Neural progenitor cell (in vitro differentiated cells): Measurements from ENCODE around the gene FBXL19. TPM values are rescaled to one million over a fixed set of nuclear protein-coding genes. Genes with fewer than 3 reads are reported as not detected.

Experiments
- DNase-seq: peaks from one replicate; pipeline ENCODE4 v3.0.0-alpha.2; 2016; ENCODE audit warnings: low spot score
- H2AFZ ChIP-seq: fragments of 200-600 bp; sonication (generic); replicated peaks from 2 replicates; pipeline ENCODE4 v1.6.1; 2016; ENCODE audit warnings: antibody characterized with exemption
- H3F3A ChIP-seq: fragments of 200-600 bp; sonication (generic); 2 replicates; pipeline ENCODE4 v1.6.1; 2016; ENCODE audit warnings: antibody characterized with exemption, low read depth
- H3K27ac ChIP-seq: fragments of 200-600 bp; sonication (generic); 2 replicates; pipeline ENCODE4 v1.5.1; 2016; ENCODE audit warnings: mild to moderate bottlenecking
- H3K27me3 ChIP-seq: fragments of 200-600 bp; sonication (generic); 2 replicates; pipeline ENCODE4 v1.6.1; 2016; ENCODE audit warnings: mild to moderate bottlenecking, moderate library complexity
- H3K36me3 ChIP-seq: fragments of 200-600 bp; sonication (generic); 2 replicates; pipeline ENCODE4 v1.5.1; 2016
- H3K4me1 ChIP-seq: fragments of 200-600 bp; sonication (generic); 2 replicates; pipeline ENCODE4 v1.6.1; 2016; ENCODE audit warnings: mixed run types
- H3K4me2 ChIP-seq: fragments of 200-600 bp; sonication (generic); 2 replicates; pipeline ENCODE4 v1.6.1; 2016
- H3K4me3 ChIP-seq: fragments of 200-600 bp; sonication (generic); 2 replicates; pipeline ENCODE4 v1.5.1; 2016
- H3K79me2 ChIP-seq: fragments of 200-600 bp; sonication (generic); 2 replicates; pipeline ENCODE4 v1.6.1; 2016; ENCODE audit warnings: low read depth
- H3K9ac ChIP-seq: fragments of 200-600 bp; sonication (generic); 2 replicates; pipeline ENCODE4 v1.6.1; 2016
- H3K9me3 ChIP-seq: fragments of 200-600 bp; sonication (generic); 2 replicates; pipeline ENCODE4 v1.5.1; 2016; ENCODE audit warnings: low read depth
- H4K20me1 ChIP-seq: fragments of 200-600 bp; sonication (generic); 2 replicates; pipeline ENCODE4 v1.6.1; 2016; ENCODE audit warnings: low read depth
- H3K27ac Mint-ChIP-seq: 3 replicates; pipeline ENCODE4 v1.8.0; 2021; ENCODE audit warnings: mixed read lengths
- H3K27me3 Mint-ChIP-seq: 2 replicates; pipeline ENCODE4 v1.8.0; 2022; ENCODE audit warnings: low read depth, mild to moderate bottlenecking, inconsistent platforms, moderate library complexity, mixed read lengths; ENCODE audit not compliant: insufficient read depth
- H3K36me3 Mint-ChIP-seq: 3 replicates; pipeline ENCODE4 v1.8.0; 2021; ENCODE audit warnings: mixed read lengths
- H3K4me1 Mint-ChIP-seq: 3 replicates; pipeline ENCODE4 v1.8.0; 2021; ENCODE audit warnings: mixed read lengths
- H3K4me3 Mint-ChIP-seq: 3 replicates; pipeline ENCODE4 v1.8.0; 2021; ENCODE audit warnings: mild to moderate bottlenecking, moderate library complexity, mixed read lengths
- H3K9me3 Mint-ChIP-seq: 3 replicates; pipeline ENCODE4 v1.8.0; 2020; ENCODE audit warnings: mixed read lengths
- CTCF ChIP-seq: fragments of 200-600 bp; sonication (generic); IDR thresholded peaks from 2 replicates; pipeline ENCODE4 v1.5.1; 2017; ENCODE audit warnings: antibody characterized with exemption, mild to moderate bottlenecking
- EZH2 ChIP-seq: fragments of 200-600 bp; sonication (generic); IDR thresholded peaks from 2 replicates; pipeline ENCODE4 v1.6.1; 2017; ENCODE audit warnings: antibody characterized with exemption, mild to moderate bottlenecking, moderate library complexity
- EZH2phosphoT487 ChIP-seq: fragments of 200-600 bp; sonication (generic); IDR thresholded peaks from 2 replicates; pipeline ENCODE4 v1.6.1; 2017; ENCODE audit warnings: antibody characterized with exemption
- total RNA-seq: library from RNA; depleted of rRNA; stranded (reverse); fragments of >200 nt; gene quantifications from 2 replicates; pipeline ENCODE4 v1.2.3, GENCODE V29; 2015; ENCODE audit warnings: low replicate concordance

The FBXL19 gene
- total RNA-seq, 1 donor from 2014 or later: 9.2 TPM

GRCh38 chr16:30894540-30895368 is 28.6 kb upstream of the FBXL19 start:
- Mint-ChIP-seq H3K27ac (no peak overlapping the region), H3K4me3 (peak overlapping the region; percentile 91), H3K9me3 (no peaks in the 10 kb centered on the region), H3K36me3 (peaks cover 6% of the 10 kb centered on the region), H3K4me1 (peaks cover 34% of the 10 kb centered on the region), H3K27me3 (peaks cover 14% of the 10 kb centered on the region)
- Histone ChIP-seq H3K9me3 (no peaks in the 10 kb centered on the region), H3F3A (peaks cover 42% of the 10 kb centered on the region), H3K4me1 (peaks cover 16% of the 10 kb centered on the region), H3K27ac (no peak overlapping the region), H2AFZ (peak overlapping the region; percentile 86), H3K4me3 (peak overlapping the region; percentile 46), H3K27me3 (peaks cover 12% of the 10 kb centered on the region), H3K4me2 (peak overlapping the region; percentile 73), H3K36me3 (no peaks in the 10 kb centered on the region), H3K9ac (no peak overlapping the region), H4K20me1 (no peaks in the 10 kb centered on the region), H3K79me2 (peaks cover 8% of the 10 kb centered on the region)
- no peak for TF ChIP-seq EZH2phosphoT487
- TF ChIP-seq EZH2: peak; percentile 19
- no peak for TF ChIP-seq CTCF
- no peak for DNase-seq

GRCh38 chr16:30895627-30896260 is 27.6 kb upstream of the FBXL19 start:
- H3K27me3 Mint-ChIP-seq: peaks cover 18% of the 10 kb centered on the region
- peak overlapping the region; percentile 65 for H2AFZ ChIP-seq
- no peak for DNase-seq
- H3K27me3 ChIP-seq: peaks cover 19% of the 10 kb centered on the region
- no peaks in the 10 kb centered on the region for H4K20me1 ChIP-seq
- H3K9me3 Mint-ChIP-seq: no peaks in the 10 kb centered on the region
- H3K9me3 ChIP-seq: no peaks in the 10 kb centered on the region
- H3K4me1 ChIP-seq: peaks cover 16% of the 10 kb centered on the region
- no peaks in the 10 kb centered on the region for H3K36me3 ChIP-seq
- H3K36me3 Mint-ChIP-seq: peaks cover 4% of the 10 kb centered on the region
- peak overlapping the region; percentile 69 for H3K4me3 ChIP-seq
- peaks cover 44% of the 10 kb centered on the region for H3F3A ChIP-seq
- H3K9ac ChIP-seq: no peak overlapping the region
- peak overlapping the region; percentile 84 for H3K4me2 ChIP-seq
- H3K4me3 Mint-ChIP-seq: peak overlapping the region; percentile 91
- peaks cover 34% of the 10 kb centered on the region for H3K4me1 Mint-ChIP-seq
- TF ChIP-seq EZH2phosphoT487 (no peak), EZH2 (no peak), CTCF (no peak)
- H3K79me2 ChIP-seq: peaks cover 8% of the 10 kb centered on the region
- H3K27ac ChIP-seq: peak overlapping the region; percentile 83
- H3K27ac Mint-ChIP-seq: peak overlapping the region; percentile 95

- no peaks in the 10 kb centered on the region for H3K36me3 ChIP-seq
- no peak within 1 kb of the TSS for H3K9ac ChIP-seq
- peak within 1 kb of the TSS; percentile 83 for H3K27ac ChIP-seq
- TF ChIP-seq EZH2phosphoT487: no peak
- no peak for TF ChIP-seq EZH2
- no peak for TF ChIP-seq CTCF
- H2AFZ ChIP-seq: peak within 1 kb of the TSS; percentile 65
- H3K27me3 ChIP-seq: peaks cover 25% of the 10 kb centered on the region
- peaks cover 16% of the 10 kb centered on the region for H3K4me1 ChIP-seq
- no peaks in the 10 kb centered on the region for H3K9me3 ChIP-seq
- peaks cover 2% of the 10 kb centered on the region for H3K36me3 Mint-ChIP-seq
- H3K4me3 ChIP-seq: peak within 1 kb of the TSS; percentile 69
- H3K79me2 ChIP-seq: peaks cover 8% of the 10 kb centered on the region
- peak within 1 kb of the TSS; percentile 91 for H3K4me3 Mint-ChIP-seq
- peaks cover 34% of the 10 kb centered on the region for H3K4me1 Mint-ChIP-seq
- no peaks in the 10 kb centered on the region for H4K20me1 ChIP-seq
- no peaks in the 10 kb centered on the region for H3K9me3 Mint-ChIP-seq
- peaks cover 50% of the 10 kb centered on the region for H3F3A ChIP-seq
- DNase-seq: peak; percentile 92
- peaks cover 18% of the 10 kb centered on the region for H3K27me3 Mint-ChIP-seq
- peak within 1 kb of the TSS; percentile 84 for H3K4me2 ChIP-seq
- H3K27ac Mint-ChIP-seq: peak within 1 kb of the TSS; percentile 97
Observed at GRCh38 chr16:30896261-30896888, 27.0 kb upstream of the FBXL19 start, which contains the start of gene CTF1. CTF1 (plus strand) TSS chr16:30896614; CDS start chr16:30896644, 30 bp downstream.
